GM21367 (cell line): ENCODE data around the gene GDF2.

Source experiments
- ATAC-seq: cut with Tn5 transposase; IDR thresholded peaks from one replicate; pipeline ENCODE4 v1.9.1; 2021; ENCODE audit not compliant: unreplicated experiment

GDF2 gene

GRCh38 chr10:47350671-47351640 lies 28.7 kb downstream of the GDF2 start:
- ATAC-seq: no peak

GRCh38 chr10:47351899-47352815 lies 29.9 kb downstream of the GDF2 start:
- no peak for ATAC-seq

GRCh38 chr10:47353351-47353750 lies 31.1 kb downstream of the GDF2 start:
- no peak for ATAC-seq

DNA sequence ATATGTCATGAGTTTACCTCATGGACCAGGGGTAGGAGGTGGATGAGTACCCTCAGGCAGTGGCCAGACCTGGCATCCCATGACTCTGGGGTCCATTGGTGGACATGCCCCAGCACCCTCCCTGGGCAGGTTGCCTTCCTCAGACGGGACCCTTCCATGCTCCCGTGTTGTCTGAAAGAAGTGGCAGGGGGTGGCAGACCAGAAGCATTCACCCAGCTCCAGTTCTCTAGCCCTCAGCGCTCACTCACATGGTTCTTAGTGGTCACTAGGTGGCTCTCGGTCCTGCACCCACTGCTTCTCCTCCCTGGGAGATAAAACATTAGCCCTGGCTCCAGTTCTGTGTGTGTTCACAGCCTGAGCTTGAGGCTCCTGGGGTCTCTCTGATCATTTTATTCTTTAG lies 31.9 kb downstream of the GDF2 start:
- ATAC-seq: no peak

DNA sequence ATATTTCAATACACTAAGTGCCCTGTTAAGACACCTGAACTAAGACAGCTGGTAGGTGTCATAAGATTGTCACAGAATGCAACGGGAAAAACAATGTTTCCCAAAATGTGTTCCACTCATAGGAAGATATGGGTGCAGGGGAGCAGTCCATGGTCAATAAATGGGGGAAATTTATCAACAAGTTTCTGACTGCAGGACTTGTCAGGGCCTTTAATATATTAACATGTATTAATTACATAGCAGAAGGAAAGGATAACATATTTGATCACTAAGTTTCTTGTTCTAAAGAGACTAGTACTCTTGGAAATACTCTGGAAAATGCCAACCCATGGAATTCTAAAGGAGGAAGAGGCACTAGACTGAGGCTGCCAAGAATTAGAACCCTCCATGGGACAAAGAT lies 32.6 kb downstream of the GDF2 start:
- ATAC-seq: no peak

GRCh38 chr10:47356708-47357107 lies 34.5 kb downstream of the GDF2 start:
- ATAC-seq: no peak

DNA sequence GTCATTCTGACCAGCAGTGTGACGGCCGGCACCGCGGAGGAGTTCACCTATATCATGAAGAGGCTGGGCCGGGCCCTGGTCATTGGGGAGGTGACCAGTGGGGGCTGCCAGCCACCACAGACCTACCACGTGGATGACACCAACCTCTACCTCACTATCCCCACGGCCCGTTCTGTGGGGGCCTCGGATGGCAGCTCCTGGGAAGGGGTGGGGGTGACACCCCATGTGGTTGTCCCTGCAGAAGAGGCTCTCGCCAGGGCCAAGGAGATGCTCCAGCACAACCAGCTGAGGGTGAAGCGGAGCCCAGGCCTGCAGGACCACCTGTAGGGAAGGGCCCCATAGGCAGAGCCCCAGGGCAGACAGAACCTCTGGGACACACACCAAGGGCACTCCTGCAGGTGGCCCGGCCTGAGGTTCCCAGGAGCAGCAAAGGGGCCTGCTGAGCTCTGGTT lies 34.9 kb downstream of the GDF2 start:
- ATAC-seq: no peak

DNA sequence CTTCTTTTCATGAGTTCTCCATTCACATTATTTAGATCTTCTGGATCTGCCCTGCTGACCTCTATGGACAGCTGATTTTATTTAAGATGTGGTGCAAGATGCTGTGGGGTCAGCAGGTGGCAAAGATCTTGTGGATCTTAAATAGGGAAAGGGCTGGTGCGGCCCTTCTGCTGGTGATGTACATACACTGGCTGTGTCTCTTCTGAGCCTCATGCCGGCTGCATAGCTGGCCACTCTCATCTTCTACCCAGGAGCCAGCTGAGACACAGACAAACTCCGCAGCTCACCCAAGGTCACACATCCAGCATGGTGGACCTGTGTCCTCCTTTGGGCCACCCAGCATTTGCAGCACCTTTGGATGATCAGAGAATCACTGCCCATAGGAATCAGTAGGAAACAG lies 35.7 kb downstream of the GDF2 start:
- ATAC-seq: no peak

DNA sequence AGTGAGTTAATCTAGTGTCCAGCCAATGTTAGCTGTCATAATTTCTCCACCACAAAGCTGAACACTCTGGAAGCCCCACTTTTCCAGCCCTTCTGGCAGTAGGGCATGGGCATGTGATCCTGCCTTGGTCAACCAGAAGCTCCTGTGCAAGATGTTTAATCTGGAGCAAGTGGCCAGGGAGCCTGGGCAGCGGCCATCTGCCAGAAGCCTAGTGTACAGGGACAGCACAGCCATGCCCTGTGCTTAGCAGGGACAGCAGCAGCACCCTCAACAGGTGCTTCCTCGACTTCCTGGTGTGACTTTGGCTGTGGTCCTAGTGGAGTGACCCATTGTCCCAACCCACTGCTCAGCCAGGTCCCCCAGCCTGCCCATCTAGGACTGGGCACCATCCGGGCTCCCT lies 36.2 kb downstream of the GDF2 start:
- no peak for ATAC-seq

GRCh38 chr10:47359101-47359500 lies 36.8 kb downstream of the GDF2 start:
- ATAC-seq: no peak

GRCh38 chr10:47359626-47360418 lies 37.6 kb downstream of the GDF2 start:
- ATAC-seq: no peak

DNA sequence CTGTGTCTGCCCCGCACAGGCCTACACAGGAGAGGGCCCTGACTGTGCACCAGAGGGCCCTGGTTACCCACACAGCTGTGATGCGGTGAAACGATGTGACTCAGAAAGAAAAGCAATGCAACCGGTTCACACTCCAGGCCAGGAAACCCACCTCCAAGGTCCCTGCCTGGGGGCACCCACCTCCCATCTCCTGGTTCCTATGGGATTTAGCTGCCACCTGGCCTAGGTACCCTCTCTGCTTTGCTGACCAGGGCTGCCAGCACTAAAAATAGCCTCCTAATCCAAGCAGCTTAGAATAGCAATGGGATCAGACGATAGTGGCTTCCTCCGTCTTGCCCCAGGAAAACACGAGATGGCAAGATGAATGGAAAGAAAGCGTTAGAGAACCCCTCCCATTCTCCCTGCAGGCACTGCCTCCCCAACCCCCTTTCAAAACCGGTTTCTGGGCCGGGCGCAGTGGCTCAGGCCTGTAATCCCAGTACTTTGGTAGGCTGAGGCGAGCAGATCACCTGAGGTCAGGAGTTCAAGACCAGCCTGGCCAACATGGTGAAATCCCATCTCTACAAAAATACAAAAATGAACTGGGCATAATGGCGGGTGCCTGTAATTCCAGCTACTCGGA lies 38.3 kb downstream of the GDF2 start:
- no peak for ATAC-seq

DNA sequence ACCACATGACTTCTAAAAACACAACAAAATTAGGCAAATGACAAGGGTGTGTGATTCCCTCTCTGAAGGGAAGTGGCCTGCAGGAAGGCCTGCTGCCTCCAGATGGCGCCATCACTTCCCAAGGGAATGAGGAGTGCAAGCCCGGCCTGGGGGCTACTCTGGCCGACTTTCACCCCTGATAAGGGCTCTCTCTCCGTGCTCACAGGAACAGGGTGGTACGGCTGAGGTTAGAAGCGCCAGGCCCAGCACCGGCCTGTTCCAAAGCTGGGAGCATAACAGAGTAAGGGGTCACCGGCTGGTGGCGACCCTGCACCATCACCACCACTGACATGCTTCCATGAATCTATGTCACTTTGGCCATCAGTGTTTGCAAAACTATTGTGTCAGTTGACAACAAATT lies 39.0 kb downstream of the GDF2 start:
- no peak for ATAC-seq

- no peak for ATAC-seq
Observed at GRCh38 chr10:47362199-47362598, 39.9 kb downstream of the GDF2 start.

DNA sequence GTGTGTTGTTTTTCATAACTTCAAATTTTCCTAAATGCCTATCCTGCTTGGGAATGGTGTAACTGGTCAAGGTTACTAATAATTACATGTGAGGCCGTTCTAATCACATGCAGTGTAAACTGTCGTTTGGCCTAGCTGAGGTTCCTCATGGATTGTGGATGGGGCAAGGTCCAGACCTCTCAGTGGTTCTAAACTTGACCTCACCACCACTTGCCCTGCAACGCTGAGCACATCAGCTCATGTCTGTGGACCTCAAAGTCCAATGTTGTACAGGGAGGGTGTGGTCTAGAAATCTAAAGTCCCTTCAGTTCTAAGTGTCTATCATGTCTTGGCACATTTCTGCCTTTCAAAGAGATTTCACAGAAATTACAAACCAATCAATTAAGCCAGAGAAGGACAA lies 41.5 kb downstream of the GDF2 start:
- no peak for ATAC-seq

DNA sequence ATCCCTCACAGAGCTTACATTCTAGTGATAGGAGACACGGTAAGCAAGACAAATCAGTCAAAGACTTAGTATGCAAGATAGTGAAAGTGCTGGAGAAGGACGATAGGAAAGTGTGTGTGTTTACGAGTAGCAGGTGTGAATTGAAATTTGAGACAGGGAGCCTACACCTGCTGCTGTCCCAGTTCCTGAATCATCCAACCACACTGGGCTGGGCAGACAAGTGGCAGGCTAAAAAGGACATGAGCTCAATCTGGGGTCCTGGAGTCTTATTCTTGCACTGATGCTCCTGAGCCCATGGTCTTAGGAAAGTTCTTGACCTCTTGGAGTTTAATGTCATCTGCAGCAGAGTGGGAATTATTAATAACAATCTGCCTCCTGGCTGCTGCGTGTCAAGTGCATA lies 42.1 kb downstream of the GDF2 start:
- no peak for ATAC-seq

- no peak for ATAC-seq
Observed at GRCh38 chr10:47364911-47365310, 42.7 kb downstream of the GDF2 start.

- ATAC-seq: no peak
Observed at GRCh38 chr10:47365431-47366180, 43.4 kb downstream of the GDF2 start.

- ATAC-seq: no peak
Observed at GRCh38 chr10:47366181-47366631, 44.0 kb downstream of the GDF2 start.
